SU-DHL-6 (cell line): ENCODE data around the gene ATG13.

Source experiments
- CTCF ChIP-seq: fragments of 200-600 bp; sonication (generic); IDR thresholded peaks from one replicate; pipeline ENCODE4 v1.5.1; 2017; ENCODE audit warnings: antibody characterized with exemption, mild to moderate bottlenecking, low read length, moderate library complexity; ENCODE audit not compliant: insufficient read depth, poor library complexity, severe bottlenecking
- EZH2phosphoT487 ChIP-seq: fragments of 200-600 bp; sonication (generic), shearing (Covaris generic); conservative IDR thresholded peaks from 2 replicates; pipeline ENCODE4 v1.6.1; 2018; ENCODE audit warnings: mild to moderate bottlenecking, antibody characterized with exemption, low read length, moderate library complexity, mixed read lengths

- TF ChIP-seq CTCF, result no peak
- no peak for TF ChIP-seq EZH2phosphoT487
These were observed 106.7 kb downstream of the ATG13 start for GRCh38 chr11:46724088-46724487.
